GM18519 (cell line): Measurements from ENCODE around the gene RIPK4.
"Not testable (repeated sequence)": the region's sequence is repeated elsewhere in the genome, so short reads cannot be mapped to it uniquely, and the experiment has no call there.

Source experiments
- ATAC-seq: cut with Tn5 transposase; IDR thresholded peaks from one replicate; pipeline ENCODE4 v1.9.1; 2021; ENCODE audit warnings: mild to moderate bottlenecking, moderate library complexity; ENCODE audit not compliant: unreplicated experiment, low FRiP score

The RIPK4 gene

DNA sequence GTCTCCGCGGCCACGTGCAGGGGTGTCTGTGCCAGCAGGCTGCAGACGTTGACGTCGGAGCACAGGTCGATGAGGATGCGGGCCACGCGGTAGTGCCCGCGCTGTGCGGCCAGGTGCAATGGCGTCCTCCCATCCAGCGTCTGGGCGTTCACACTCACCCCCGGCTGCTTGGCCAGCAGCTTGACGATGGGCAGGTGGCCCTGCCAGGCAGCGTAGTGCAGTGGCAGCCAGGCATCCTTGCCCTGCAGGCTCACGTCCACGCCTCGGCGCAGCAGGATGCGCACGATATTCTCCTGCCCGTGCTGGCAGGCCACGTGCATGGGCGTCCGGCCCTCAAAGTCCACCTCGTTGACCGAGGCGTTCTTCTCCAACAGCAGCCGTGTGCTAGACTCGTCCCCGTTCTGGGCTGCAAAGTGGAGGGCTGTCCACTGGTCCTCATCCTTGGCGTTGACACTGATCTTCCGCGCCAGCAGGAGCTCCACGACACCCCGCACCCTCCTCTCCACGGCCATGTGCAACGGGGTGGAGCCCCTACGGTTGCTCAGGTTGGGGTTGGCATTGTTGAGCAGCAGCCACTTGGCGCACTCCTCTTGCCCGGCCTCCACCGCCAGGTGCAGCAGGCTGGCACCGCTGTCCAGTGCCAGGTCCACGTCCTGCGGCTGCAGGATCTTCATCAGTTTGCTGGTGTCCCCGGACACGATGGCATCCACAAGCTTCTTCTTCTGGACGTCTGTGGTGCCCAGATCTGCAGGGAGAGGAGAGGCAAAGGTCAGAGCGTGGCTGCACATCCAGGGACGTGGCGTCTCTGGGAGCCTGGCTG, 25.4 kb downstream of the RIPK4 start:
- ATAC-seq = no peak

DNA sequence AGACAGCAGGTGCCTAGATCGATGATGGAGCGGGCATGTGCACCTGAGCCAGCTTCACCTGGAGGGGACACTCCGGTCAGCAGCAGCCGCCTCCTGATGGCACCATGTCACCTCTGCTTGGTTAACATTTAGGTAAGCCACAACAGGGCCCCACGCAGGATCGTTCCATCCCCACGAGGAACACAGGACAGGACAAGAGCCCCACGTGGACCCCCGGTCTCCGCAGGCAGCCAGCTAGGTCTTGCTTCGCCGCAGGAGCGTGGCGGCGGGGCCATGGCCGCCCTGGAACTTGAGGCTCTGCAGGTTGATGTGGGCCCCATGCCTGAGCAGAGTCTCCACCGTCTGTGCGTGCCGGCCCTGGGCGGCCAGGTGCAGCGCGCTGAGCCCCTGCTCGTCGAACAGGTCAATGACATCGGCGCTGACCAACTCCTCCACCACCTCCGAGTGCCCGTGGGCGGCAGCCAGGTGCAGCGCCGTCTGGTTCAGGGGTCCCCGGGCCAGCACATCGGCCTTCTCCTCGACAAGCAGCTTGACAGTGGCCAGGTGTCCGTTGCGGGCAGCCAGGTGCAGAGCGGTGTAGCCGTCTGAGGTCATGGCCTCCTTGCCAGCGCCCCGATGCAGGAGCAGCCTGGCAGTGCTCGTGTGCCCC, 26.1 kb downstream of the RIPK4 start:
- ATAC-seq = no peak

GRCh38 chr21:41739936-41740335, 26.9 kb downstream of the RIPK4 start:
- ATAC-seq = no peak

- ATAC-seq = no peak
Observed at GRCh38 chr21:41739011-41739410, 27.8 kb downstream of the RIPK4 start.

DNA sequence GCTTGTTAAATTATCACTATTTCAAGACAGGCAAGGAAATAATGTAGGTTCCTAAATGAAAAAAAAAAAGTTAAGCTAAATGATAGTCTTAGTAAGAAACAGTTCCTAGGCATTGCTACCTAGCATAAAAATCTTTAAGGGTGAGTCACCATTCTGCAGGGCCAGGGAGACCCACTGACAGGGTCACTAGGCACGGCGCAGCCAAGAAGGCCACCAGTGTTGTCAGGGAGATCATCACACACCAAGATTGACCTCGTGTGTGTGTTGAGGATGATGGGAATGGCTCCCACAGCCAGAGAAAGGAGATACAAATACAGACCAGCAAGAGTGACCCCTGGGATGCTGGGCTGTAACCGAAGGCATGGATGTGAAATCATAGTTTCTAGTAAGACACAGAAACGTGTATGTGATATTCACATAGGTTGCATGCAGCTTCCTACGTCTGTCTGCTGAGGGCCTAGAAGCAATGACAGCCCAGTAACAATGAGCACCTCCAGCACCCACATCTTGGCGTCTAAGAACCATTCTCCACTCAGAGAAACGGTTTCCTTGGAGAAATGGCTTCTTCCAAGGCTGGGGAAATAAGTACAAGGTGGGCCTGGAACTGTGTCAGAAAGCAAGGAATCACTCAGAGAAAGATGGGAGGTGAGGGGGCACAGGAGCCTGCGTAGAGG, 29.1 kb downstream of the RIPK4 start:
- ATAC-seq = no peak

DNA sequence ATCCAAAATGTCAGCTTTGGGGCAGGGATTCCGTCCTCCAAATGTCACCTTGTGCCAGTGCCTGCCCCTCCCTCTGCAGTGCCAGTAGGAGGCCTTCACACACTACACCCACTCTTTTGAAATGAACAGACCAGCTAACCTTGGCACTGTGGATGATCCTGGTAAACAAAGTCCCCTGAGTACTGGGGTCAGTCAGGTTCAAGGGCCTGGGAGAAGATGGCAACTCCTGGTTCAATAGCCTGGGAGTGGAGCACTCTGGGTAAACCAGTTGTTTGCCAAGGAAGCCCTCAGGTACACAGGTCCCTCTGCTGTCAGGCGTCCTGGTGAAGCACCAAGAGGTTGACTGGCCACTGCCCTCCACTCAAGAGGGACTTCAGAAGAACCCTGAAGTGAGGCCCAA, 30.4 kb downstream of the RIPK4 start:
- ATAC-seq = no peak

DNA sequence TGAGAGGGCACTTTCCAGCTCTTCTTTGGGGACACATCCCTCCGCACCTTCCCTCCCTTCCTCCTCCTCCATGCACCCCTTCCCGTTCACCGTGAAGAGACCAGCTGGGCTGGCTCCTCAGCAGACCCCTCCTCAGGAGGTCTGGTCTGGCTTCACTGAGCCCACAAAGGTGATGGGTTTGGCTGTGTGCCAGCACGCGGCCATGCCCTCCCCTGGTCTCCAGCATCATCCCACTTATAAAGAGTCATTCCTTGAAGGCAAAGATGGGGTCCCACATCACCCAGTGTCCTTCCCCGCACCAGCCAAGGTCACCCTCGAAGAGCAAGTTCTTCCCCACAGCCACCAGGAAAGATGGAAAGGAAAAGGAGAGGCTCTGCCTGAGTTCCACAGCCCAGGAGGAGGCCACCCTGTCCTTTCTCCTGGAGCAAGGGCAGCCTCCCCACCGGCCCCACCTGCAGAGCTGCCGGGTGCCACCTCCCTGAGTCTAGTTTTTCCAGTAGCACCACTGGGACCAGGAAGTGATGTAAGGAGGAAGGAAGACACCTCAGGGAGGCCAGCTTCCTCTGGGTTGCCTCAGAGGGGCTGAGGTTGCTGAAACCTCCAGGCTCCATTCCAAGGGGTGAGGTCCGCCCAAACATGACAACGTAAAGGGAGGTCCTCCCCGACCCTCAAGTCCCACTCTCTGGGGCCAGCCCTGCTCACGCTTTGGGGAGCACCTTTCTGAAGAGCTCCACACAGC, 32.7 kb downstream of the RIPK4 start:
- no peak for ATAC-seq

DNA sequence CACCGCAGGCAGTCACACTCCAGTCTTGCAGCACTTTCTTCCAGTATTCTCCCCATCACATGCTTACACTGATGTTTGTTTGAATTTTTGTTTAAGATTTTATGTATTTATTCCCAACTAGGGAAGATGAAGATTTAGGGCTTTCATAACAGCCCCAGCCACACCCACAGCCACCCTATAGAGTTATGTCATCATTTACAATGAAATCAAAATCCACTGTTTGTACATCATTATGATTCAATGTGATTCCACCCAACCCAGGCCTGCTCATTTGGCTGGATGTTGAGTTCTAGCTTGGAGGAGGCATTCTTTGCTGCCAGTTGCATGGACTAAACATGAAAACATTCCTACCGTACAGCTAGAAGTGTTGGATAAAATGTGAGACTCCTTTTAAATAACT, 35.8 kb downstream of the RIPK4 start:
- ATAC-seq = no peak

DNA sequence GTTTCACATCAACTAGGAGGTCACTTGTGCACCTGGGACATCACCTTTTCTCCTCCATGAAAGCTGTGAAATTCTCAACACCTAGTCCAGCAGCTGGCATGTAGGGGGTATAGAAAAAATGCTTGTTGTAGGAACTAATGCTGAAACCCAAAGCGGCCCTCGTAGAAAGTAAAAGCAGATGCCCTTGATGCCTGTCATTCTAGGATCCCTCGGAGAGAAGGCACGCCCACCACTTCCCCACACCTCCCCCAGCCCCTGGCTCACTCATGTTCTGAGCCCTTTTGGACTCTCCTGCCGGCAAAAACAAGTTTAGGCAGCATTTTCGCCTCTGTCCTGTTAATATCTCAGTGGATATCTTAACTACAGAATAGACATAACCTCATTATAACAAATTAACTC, 36.5 kb downstream of the RIPK4 start:
- no peak for ATAC-seq

DNA sequence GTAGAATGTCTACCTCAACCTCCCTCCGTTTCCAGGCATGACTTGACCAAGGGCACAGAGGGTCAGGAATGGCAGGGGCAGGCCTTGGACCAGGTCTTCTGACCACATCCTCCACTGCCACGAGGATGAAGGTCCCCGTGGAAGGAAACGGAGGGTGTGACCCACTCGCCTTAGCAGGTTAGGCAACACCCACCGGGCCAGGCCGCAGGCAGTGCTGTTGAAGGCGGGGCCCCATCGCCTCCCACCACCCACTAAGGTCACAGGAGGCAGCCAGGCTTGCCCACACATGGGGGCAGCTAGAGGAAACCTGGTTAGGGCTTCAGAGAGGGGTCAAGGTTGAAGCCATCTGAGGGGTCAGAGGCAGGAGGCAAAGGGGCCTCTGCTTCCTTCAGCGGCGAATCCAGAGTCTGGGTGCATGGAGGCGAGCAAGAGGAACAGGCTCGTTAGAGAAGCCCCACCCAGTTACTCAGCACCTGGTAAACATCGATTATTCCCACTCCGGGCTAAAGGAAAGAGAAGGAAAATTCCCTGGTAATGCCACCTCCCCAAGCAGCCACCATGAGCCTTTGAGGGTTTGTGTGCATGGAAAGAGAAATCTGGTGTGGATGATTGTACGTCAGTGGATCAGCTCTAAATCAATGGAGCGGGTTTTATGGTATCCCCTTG, 37.0 kb downstream of the RIPK4 start:
- no peak for ATAC-seq

DNA sequence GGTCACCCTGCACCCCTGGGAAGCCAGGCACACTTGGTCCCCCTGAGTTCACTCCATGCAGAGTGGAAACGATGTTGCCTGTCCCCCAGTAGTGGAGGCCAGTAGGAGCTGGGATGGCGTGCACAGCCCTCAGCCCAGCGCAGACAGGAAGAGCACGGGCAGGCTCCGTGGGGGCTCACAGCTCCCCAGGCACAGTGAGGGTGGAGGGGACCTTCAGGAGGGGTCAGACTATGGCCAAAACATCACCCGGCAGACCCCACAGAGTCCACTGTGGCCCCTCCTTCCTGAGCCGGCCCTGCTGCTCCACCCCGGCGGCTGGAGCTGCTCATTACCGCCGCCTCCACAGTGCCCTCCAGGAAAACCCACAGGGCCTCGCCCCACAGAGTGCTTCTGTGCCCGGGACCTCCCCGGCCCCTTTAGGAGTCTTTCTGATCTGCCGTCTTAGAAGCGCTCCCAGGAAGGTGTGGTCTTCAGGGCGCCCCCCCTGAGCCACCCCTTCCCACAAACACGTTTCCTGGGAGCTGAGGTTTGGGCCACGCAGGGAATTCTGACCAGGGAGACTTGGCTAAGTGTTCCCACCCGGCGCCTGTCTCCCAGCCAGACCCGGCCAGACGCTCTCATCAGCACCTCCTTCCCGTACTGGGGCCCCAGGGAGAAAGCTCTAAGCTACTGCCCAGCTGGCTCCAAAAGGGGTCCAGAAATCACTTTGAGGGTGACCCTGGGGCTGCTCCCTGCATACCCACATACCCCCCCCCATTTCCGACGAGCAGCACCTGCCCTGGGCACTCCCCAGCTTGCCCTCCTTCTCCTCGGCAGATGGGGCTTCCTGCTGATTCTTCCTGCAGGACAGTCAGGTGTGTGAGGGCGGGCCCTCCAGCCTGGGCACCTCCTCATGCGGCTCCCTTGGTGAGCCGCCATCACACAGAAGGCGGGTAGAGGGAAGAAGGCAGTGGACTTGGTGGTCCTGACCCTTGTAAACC, 38.8 kb downstream of the RIPK4 start:
- ATAC-seq = no peak

- no peak for ATAC-seq
Observed at GRCh38 chr21:41726970-41727783, 39.7 kb downstream of the RIPK4 start.

DNA sequence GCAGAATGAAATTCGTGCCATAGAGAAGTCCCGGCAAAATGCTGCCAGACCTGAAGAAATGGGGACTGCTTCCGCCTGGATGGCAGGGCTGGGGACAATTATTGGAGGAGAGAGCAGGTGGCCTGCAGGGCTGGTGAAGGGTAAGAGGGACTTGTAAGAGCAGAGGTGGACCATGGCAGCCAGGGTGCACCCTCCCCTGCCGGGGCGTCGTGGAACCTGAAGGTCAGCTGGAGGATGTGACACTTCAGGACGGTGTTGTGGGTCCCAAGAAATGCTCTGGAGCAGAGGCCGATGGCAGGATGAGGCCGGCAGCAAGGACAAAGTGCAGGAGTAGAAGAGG, 40.3 kb downstream of the RIPK4 start:
- ATAC-seq = no peak

GRCh38 chr21:41726058-41726558, 40.7 kb downstream of the RIPK4 start:
- ATAC-seq = no peak

DNA sequence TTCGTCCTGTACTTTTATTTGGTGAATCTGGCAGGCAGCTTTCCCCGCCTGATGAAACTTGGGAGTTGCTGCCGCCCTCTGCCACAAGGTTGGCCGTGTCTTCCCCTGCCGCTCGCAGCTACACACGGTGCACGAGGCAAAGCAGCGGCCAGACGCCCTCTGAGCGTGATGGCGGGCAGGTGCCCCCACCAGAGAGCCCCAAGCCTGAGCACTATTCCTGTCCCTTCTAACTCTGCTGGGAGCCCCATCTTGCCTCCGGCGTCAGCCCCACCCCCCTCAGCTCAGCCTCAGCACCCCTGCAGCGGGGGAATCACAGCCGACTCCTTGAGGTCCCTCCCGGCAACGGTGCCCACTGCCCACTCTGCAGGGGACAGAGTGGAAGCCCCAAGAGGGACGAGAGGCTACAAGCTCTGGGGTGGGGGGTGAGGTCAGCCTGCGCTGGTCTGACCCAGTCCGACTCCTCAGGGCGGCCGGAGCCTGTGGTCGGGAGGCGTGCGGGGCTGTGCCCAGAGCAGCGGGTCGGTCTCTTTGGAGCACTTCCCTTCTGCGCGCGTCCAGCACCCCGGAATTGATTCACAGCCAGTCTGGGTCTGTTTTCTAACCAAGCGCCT, 41.3 kb downstream of the RIPK4 start:
- no peak for ATAC-seq

DNA sequence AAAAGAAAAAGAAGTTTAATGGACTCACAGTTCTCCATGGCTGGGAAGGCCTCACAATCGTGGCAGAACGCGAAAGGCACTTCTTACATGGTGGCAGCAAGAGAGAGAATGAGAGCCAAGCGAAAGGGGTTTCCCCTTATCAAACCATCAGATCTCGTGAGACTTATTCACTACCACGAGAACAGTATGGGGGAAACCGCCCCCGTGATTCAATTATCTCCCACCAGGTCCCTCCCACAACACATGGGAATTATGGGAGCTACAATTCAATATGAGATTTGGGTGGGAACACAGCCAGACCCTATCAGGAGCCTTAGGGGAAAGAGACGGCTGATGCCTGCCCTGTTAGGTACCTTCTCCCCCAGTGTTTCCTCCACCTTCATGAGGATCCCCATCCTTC, 43.0 kb downstream of the RIPK4 start:
- ATAC-seq = not testable (repeated sequence)

- no peak for ATAC-seq
Observed at GRCh38 chr21:41722052-41723018, 44.5 kb downstream of the RIPK4 start.
